Activated naive CD4-positive, alpha-beta T cell treated with anti-CD3 and anti-CD28 coated beads, Interleukin-2, amount 50 U/mL, for 16 hours (primary cell): Measurements from ENCODE around the gene CD300LF.
A peak's percentile ranks its signal among the peaks of the same experiment; 100 is the strongest.

Experiments
- DNase-seq: peaks from one replicate; pipeline ENCODE4 v3.0.0-alpha.2; 2020

Gene CD300LF

GRCh38 chr17:74682471-74683190 lies 30.1 kb downstream of the CD300LF start:
- no peak for DNase-seq

- no peak for DNase-seq
These were observed 30.7 kb downstream of the CD300LF start for GRCh38 chr17:74682028-74682427.

GRCh38 chr17:74680941-74681340 lies 31.8 kb downstream of the CD300LF start:
- no peak for DNase-seq

- no peak for DNase-seq
These were observed 32.5 kb downstream of the CD300LF start for GRCh38 chr17:74680213-74680612.

- DNase-seq, result no peak
These were observed 33.3 kb downstream of the CD300LF start for GRCh38 chr17:74679374-74679773.

- DNase-seq, result no peak
These were observed 34.2 kb downstream of the CD300LF start for GRCh38 chr17:74678541-74678940.

GRCh38 chr17:74677558-74678466 lies 34.9 kb downstream of the CD300LF start:
- DNase-seq, result no peak

GRCh38 chr17:74671031-74671771 lies 41.5 kb downstream of the CD300LF start:
- peak; percentile 69 for DNase-seq

GRCh38 chr17:74670329-74670728 lies 42.4 kb downstream of the CD300LF start:
- no peak for DNase-seq

GRCh38 chr17:74663561-74663960 lies 49.2 kb downstream of the CD300LF start:
- DNase-seq, result no peak

- DNase-seq, result no peak
These were observed 52.8 kb downstream of the CD300LF start for GRCh38 chr17:74659889-74660288.

GRCh38 chr17:74658620-74659019 lies 54.1 kb downstream of the CD300LF start:
- no peak for DNase-seq

GRCh38 chr17:74654742-74655141 lies 58.0 kb downstream of the CD300LF start:
- no peak for DNase-seq

GRCh38 chr17:74652020-74652419 lies 60.7 kb downstream of the CD300LF start:
- no peak for DNase-seq

- no peak for DNase-seq
These were observed 62.8 kb downstream of the CD300LF start for GRCh38 chr17:74649909-74650308.

- DNase-seq, result no peak
These were observed 64.7 kb downstream of the CD300LF start for GRCh38 chr17:74647871-74648672.

GRCh38 chr17:74646231-74646630 lies 66.5 kb downstream of the CD300LF start:
- DNase-seq, result no peak

GRCh38 chr17:74645010-74645409 lies 67.7 kb downstream of the CD300LF start:
- DNase-seq, result no peak

GRCh38 chr17:74644419-74644818 lies 68.3 kb downstream of the CD300LF start:
- DNase-seq, result no peak
